C4-2B (cell line): ENCODE results near the gene MYO1G.

ENCODE experiments used
- ZFX ChIP-seq: fragments of 450-650 bp; IDR thresholded peaks from 2 replicates; pipeline ENCODE4 v1.6.1; 2017
- TF ChIP-seq, protein P1 (sequence below): fragments of 450-650 bp; conservative IDR thresholded peaks from 2 replicates; pipeline ENCODE4 v1.5.1; 2017; ENCODE audit warnings: mild to moderate bottlenecking

DNA sequence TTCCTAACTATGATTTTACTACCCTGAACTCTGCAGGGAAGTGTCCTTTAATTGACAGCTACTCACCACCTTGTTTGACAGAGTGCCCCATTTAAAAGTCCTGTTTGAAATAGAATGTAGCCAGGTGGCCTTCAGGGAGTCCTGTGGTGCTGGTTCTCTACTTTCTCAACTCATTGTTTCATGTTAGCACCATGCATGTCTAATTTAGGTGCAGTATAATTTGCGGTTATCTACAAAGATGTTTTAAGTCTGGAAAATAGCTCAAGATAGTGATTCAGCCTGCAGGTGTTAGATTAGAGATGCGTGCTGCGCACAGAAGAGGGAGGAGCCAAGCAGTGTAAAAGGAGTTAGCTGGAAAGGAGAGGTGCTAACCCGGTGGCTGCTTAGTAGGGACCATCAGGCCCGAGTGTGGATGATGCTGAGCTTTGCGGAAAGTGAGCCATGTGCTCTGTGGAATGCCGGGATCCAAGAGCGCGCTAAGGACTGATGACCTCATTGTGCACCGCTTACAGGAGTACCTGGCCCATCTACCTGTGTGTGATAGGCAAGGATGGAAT is 22.4 kb upstream of the MYO1G start:
- TF ChIP-seq, protein P1, sequence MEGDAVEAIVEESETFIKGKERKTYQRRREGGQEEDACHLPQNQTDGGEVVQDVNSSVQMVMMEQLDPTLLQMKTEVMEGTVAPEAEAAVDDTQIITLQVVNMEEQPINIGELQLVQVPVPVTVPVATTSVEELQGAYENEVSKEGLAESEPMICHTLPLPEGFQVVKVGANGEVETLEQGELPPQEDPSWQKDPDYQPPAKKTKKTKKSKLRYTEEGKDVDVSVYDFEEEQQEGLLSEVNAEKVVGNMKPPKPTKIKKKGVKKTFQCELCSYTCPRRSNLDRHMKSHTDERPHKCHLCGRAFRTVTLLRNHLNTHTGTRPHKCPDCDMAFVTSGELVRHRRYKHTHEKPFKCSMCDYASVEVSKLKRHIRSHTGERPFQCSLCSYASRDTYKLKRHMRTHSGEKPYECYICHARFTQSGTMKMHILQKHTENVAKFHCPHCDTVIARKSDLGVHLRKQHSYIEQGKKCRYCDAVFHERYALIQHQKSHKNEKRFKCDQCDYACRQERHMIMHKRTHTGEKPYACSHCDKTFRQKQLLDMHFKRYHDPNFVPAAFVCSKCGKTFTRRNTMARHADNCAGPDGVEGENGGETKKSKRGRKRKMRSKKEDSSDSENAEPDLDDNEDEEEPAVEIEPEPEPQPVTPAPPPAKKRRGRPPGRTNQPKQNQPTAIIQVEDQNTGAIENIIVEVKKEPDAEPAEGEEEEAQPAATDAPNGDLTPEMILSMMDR: no peak
- TF ChIP-seq ZFX: no peak
